Measurements from ENCODE around the gene CNGA1.

- TF ChIP-seq CTCF (IDR thresholded peaks at IDR 0.05) (peak in 2 of 3 experiments; percentile 51 to 59), POLR2A (IDR thresholded peaks at IDR 0.05) (no peak)
These were observed 82.6 kb downstream of the CNGA1 start for GRCh38 chr4:47933840-47934239.
